Measurements from ENCODE around the gene MX2.

GRCh38 chr21:41349619-41350390 lies 12.0 kb upstream of the MX2 start:
- TF ChIP-seq, protein P1, sequence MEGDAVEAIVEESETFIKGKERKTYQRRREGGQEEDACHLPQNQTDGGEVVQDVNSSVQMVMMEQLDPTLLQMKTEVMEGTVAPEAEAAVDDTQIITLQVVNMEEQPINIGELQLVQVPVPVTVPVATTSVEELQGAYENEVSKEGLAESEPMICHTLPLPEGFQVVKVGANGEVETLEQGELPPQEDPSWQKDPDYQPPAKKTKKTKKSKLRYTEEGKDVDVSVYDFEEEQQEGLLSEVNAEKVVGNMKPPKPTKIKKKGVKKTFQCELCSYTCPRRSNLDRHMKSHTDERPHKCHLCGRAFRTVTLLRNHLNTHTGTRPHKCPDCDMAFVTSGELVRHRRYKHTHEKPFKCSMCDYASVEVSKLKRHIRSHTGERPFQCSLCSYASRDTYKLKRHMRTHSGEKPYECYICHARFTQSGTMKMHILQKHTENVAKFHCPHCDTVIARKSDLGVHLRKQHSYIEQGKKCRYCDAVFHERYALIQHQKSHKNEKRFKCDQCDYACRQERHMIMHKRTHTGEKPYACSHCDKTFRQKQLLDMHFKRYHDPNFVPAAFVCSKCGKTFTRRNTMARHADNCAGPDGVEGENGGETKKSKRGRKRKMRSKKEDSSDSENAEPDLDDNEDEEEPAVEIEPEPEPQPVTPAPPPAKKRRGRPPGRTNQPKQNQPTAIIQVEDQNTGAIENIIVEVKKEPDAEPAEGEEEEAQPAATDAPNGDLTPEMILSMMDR (conservative IDR thresholded peaks at IDR 0.05 in 1 of 2, IDR thresholded peaks at IDR 0.05 in 1 of 2; ENCODE audit: low read depth in 1 of 2, low read length in 2 of 2) = no peak
- no peak for TF ChIP-seq EZH2 (IDR thresholded peaks at IDR 0.05; ENCODE audit: low read length, missing control alignments)

All from fibroblast of lung (primary cell).